Mucosa of gallbladder (tissue), 1 donor: ENCODE measurements around the gene HDAC6. TPM values are rescaled to one million over a fixed set of nuclear protein-coding genes. Genes with fewer than 3 reads are reported as not detected.

Source experiments
- total RNA-seq: library from RNA; stranded (reverse); gene quantifications from one replicate; pipeline ENCODE4 v1.2.1, GENCODE V29; 2021
- donor health status: DM: no; HTN: no; CAD: no.

The HDAC6 gene
- total RNA-seq, 1 donor from 2014 or later, result 108 TPM

Other genes with a start within 250 kb of the HDAC6 start
- 46.0 TPM for gene RBM3, start 227.6 kb upstream of the HDAC6 start, total RNA-seq
- 156 TPM for gene WDR13, start 204.6 kb upstream of the HDAC6 start, total RNA-seq
- gene WAS, start 118.3 kb upstream of the HDAC6 start, total RNA-seq, result 11.5 TPM
- 4.5 TPM for gene SUV39H1, start 105.3 kb upstream of the HDAC6 start, total RNA-seq
- 4.8 TPM for gene GLOD5, start 40.3 kb upstream of the HDAC6 start, total RNA-seq
- 0.98 TPM for gene GATA1, start 15.5 kb upstream of the HDAC6 start, total RNA-seq
- not detected for gene ERAS, start 24.4 kb downstream of the HDAC6 start, total RNA-seq
- 21.3 TPM for gene PCSK1N, start 33.5 kb downstream of the HDAC6 start, total RNA-seq
- gene TIMM17B, start 95.7 kb downstream of the HDAC6 start, total RNA-seq, result 55.3 TPM
- 77.5 TPM for gene PQBP1, start 95.9 kb downstream of the HDAC6 start, total RNA-seq
- gene SLC35A2, start 109.6 kb downstream of the HDAC6 start, total RNA-seq, result 50.4 TPM
- gene PIM2, start 117.0 kb downstream of the HDAC6 start, total RNA-seq, result 11.5 TPM
- gene OTUD5, start 155.5 kb downstream of the HDAC6 start, total RNA-seq, result 57.3 TPM
- 6.5 TPM for gene KCND1, start 169.8 kb downstream of the HDAC6 start, total RNA-seq
- 52.7 TPM for gene GRIPAP1, start 200.2 kb downstream of the HDAC6 start, total RNA-seq
- 59.5 TPM for gene TFE3, start 241.3 kb downstream of the HDAC6 start, total RNA-seq